GM20000 (cell line): ENCODE measurements around the gene HEXIM1.

ENCODE experiments used
- DNase-seq: peaks from one replicate; pipeline ENCODE4 v3.0.0; 2012; ENCODE audit warnings: low spot score
- CTCF ChIP-seq: IDR thresholded peaks from 2 replicates; pipeline ENCODE4 v1.5.1; 2012; ENCODE audit warnings: mild to moderate bottlenecking, control low read depth; ENCODE audit errors: extremely low read depth, missing control alignments

The HEXIM1 gene

GRCh38 chr17:45127548-45128300 is 20.6 kb upstream of the HEXIM1 start:
- TF ChIP-seq CTCF, result no peak
- no peak for DNase-seq

- no peak for TF ChIP-seq CTCF
- no peak for DNase-seq
Observed at GRCh38 chr17:45128331-45128730, 19.9 kb upstream of the HEXIM1 start.

GRCh38 chr17:45128989-45129388 is 19.3 kb upstream of the HEXIM1 start:
- no peak for TF ChIP-seq CTCF
- DNase-seq, result no peak

GRCh38 chr17:45129426-45129939 is 18.8 kb upstream of the HEXIM1 start:
- no peak for TF ChIP-seq CTCF
- DNase-seq, result no peak

- DNase-seq, result no peak
- no peak for TF ChIP-seq CTCF
Observed at GRCh38 chr17:45129940-45130680, 18.2 kb upstream of the HEXIM1 start.

- DNase-seq, result no peak
- TF ChIP-seq CTCF, result no peak
Observed at GRCh38 chr17:45130681-45131615, 17.3 kb upstream of the HEXIM1 start.
